Stimulated activated CD8-positive, alpha-beta memory T cell treated with anti-CD3 and anti-CD28 coated beads, Interleukin-12 subunit alpha, Interleukin-12 subunit beta, amount 100 ng/mL, for 24 hours (primary cell): Measurements from ENCODE around the gene SLC6A11.

Source experiments
- DNase-seq: peaks from one replicate; pipeline ENCODE4 v3.0.0-alpha.2; 2020; ENCODE audit errors: extremely low read depth

Gene SLC6A11

DNA sequence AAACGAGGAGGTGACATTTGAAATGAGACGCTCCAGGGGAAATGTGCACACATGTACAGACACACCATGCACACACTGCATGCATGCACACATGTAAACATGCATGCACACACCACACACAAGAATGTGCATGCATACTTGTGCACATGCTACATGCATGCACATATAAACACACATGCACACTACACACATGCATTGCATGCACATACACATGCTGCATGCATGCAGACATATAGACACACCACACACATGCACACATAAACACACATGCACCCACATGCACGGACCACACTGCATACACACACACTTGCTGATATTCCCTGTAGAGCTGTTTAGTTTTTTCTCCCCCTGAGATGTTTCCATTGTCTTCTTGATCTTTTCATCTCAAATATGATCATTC is 138.7 kb downstream of the SLC6A11 start:
- no peak for DNase-seq

DNA sequence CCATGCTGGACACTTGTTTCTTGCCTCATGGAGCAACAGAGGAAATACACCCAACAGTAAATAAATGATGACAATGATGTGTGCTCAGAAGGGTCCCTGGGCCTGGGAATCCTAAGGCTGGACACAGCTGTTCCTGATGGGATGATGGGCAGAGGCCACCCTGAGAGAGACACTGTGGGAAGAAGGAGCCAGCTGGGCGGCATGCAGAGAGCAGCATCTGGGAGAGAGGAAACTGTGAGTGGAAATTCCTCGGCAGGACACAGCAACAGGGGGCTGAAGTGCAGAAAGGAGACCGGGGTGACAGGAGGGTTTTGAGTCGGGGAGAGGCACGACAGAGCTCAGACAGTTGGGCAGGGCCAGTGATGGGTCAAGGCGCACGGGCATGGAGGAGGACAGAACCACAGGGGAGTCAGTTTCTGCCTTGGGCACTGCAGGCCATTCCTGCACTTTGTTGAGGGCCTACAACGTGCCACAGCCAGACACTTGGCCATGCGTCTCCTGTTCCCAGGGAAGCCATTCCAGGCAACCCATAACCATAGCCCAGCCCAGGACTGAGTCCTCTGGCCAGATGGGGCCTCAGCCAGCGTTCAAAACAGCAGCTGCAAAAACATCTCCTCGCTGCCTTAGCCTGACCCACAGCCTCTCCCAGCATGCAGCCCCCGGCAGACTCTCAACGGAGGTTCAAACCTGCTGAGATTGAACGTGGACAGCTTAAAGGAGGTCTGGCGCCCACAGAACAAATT is 139.9 kb downstream of the SLC6A11 start:
- no peak for DNase-seq

DNA sequence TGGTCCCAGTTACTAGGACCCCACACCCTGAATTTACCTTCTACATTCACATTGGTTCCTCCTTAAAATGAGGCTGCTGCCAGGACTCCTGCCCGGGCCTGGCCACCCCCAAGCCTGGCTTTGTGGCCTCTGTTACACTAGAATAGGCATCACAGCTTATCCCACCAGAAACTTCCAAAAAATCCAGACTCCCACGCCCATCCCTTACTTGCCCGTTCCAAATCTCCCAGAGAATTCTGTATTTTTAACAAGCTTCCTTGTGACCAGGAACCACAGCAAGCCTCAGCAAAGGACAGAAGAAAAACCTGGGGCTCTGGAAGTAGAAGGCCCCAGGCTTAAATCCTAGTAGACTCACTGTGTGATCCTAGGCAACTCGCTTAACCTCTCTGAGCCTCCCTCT is 140.5 kb downstream of the SLC6A11 start:
- DNase-seq = no peak

DNA sequence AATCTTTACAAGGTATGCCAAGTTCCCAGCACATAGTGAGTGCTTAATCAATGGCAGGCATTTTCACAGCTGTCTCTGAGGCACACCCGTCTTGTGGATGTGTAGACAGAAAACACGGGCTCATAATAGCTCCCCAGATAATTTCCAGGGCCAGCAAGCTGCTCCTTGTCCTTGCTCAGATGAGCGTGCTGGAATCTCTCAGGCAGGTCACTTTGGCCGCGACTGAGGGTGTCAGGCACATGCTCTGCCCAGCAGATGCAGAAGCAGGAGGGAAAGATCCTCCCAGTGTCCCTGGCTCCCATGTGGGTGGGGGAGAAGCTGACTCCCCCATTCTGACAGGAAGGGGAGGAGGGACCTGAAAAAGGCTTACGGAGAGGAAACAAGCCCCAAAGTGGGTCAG is 141.0 kb downstream of the SLC6A11 start:
- no peak for DNase-seq

- DNase-seq = no peak
Observed at GRCh38 chr3:10957976-10958749, 142.1 kb downstream of the SLC6A11 start.

- DNase-seq = no peak
Observed at GRCh38 chr3:10960255-10960654, 144.2 kb downstream of the SLC6A11 start.

GRCh38 chr3:10961921-10962320 is 145.9 kb downstream of the SLC6A11 start:
- DNase-seq = no peak

GRCh38 chr3:10962481-10963036 is 146.5 kb downstream of the SLC6A11 start:
- DNase-seq = no peak

DNA sequence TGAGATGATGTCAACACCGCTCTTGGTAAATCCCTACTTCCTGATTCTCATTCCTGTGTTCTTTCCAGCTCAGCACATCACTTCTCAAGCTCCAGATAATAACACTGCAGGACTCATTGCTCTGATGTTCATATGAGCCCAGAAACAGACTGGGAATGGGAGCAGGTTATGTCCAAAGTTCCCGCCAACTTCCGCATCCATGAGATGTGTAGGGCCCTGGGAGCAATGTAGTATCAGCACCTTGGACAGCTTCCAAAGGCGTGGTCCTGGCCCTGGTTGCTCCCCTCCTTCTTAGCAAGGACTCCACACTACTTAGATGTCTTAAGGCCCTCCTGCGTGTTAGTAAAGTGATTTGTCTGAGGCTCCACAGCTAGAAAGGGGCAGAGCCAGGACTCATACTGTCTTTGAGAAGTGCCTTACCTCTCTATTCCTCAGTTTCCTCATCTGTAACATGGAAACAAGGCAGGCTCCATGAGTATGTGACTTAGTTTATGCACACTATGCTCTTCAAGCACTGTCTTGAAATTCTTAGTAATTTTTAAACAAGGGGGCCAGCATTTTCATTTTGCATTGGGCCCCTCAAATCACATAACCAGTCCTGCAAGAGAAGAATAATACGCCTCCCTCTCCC is 148.6 kb downstream of the SLC6A11 start:
- no peak for DNase-seq

DNA sequence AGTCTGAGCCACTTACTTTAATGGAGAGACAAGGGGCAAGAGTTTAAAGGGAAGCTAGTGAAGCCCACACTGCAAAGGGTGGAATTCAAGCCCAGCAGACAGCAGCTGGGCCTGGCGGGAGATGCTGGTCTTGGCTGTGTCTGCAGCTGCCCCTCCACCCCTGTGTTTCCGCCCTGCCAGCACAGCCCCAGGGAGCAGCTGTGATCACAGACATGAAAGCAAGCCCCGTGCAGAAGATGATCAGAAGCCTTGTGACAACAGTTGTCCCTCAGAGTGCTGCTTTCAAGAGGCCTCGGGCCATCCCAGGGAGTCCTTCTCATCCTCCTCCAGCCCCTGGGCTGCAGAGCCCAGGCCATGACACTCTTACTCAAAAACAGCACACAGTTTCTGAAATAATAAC is 152.4 kb downstream of the SLC6A11 start:
- no peak for DNase-seq

DNA sequence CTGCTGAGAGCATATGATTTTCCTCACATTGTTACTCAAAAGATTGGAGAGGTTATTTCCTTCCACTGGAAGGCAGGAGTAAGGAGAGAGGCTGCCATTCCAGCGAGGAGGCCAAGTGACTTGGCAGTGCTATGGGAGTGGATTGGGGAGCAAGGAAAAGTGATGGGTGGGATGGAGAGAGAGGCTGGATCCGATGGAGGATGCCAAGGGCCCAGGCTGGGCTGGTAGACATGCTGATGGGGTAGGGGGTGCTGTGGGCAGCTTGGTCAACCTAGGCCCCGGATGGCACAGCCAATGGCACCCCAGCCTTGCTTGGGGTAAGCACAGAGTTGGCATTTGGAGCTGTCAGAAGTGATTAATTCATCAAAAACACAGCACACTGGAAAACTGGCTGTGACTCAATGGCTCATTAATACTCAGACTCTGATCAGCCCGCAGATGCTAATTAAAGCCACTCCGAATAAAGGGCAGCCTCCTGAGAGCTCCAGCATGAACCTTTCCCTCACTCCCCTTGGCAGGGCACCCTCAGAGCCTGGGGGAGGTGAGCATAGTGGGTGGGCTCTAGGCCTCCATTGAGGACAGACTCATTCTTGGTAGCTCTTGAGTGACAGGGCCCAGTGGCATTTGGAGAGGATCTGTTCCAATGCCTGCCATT is 154.4 kb downstream of the SLC6A11 start:
- DNase-seq = no peak

DNA sequence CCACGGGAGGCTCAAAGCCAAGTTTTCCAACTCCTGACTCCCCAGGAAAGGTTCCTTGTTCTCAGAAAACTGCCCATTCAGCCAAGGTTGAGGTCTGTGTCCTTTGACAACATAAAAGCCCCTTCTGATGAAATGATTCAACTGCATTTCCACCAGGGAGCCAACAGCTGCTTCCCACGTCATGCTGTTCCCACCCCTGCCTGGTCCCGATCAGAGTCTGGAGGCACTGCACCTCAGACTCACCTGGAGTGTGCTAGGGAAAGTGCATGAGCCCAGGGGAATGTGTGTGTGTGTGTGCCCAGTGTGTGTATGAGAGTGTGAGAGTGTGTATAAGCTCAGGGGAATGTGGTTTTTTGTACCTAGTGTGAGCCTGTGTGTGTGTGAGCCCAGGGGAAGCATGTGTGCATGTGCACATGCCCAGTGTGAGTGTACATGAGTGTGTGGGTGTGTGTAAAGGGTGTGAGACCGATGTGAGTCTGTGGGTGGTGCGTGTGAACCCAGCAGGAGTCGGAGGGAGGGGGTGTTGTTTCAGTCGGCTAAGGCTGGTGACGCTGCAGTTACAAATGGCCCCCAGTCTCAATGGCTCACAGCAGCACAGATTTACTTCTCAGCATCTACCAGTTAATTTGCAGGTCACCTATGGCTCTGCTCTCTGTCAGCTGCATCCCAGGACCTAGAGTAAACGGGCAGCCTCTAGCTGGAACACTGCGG is 156.2 kb downstream of the SLC6A11 start:
- no peak for DNase-seq

- DNase-seq = no peak
Observed at GRCh38 chr3:10973046-10973595, 157.1 kb downstream of the SLC6A11 start.

GRCh38 chr3:10974131-10974530 is 158.1 kb downstream of the SLC6A11 start:
- DNase-seq = no peak

DNA sequence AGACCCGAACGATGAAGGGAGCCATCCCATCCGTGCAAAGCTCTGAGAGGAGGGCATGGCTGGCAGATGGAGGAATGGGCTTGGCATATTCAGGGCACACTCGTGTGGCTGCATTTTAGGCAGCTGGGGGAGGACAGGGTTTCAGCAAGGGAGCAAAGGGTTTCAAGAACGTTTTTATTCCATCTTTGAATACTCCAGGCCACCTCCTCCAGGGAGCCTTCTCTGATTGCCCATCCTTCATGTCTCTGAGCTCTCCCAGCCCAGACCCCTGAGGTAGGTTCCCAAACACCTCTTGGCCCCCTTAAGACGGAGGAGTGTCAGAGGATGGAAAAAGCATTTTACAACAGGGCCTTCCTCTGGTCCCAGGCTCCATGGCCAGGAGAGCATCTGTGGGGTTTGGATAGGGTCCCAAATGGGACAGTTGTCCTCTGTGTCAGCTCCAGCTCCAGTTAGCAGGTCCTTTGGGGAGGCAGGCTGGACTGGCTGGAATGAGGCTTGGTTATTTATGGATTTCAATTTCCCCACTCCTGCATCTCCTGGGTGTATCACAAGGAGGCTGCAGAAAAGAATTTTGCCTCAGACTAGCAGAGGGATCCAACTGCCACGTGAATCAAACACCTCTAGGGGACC is 158.8 kb downstream of the SLC6A11 start:
- no peak for DNase-seq

- no peak for DNase-seq
Observed at GRCh38 chr3:10975695-10976234, 159.7 kb downstream of the SLC6A11 start.

DNA sequence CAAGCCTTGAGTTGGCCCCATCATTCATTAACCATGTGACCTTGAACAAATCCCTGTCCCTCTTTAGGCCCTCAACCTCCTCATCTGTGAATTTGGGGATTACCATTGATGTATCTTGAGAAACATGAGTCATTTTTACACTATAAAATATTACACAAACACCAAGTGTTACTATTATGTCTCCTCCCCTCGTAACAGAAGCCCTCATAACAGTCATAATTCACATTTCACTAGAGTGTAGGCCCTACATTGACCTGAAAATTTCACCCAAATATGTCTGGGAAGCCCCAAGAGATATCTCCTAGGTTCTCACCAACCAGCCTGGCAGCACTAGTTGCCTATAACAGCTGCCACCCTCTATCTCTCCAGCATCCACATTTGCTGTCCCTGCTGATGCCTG is 160.7 kb downstream of the SLC6A11 start:
- DNase-seq = no peak

DNA sequence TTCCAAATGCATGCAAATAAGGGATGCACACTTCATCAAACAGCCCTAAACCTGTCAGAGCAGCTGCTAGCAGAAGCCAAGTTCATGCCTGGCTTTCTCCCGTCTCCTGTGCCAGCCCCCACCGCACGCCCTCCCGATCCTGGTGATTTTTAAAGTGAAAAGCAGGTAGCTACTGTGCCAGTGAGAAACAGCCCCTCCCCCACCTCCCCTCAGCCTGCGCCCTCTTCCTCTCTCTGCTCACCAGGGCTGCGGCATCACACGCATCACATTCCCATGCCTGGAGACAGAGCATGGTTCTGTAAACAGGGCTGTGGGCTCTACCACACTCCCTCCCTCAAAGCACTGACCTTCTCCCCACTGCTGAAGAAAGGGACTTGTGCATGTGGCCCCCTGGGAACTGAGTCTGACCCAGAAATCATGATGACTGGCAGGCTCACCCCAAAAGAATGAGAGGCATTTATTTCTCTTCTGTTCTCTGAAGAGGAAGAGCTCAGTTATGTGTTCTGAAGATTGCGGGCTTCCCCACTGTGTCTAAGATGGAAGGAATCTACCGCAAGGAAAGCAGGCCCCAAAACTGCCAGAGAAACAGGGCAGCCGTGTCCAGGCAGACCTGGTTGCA is 162.0 kb downstream of the SLC6A11 start:
- no peak for DNase-seq

DNA sequence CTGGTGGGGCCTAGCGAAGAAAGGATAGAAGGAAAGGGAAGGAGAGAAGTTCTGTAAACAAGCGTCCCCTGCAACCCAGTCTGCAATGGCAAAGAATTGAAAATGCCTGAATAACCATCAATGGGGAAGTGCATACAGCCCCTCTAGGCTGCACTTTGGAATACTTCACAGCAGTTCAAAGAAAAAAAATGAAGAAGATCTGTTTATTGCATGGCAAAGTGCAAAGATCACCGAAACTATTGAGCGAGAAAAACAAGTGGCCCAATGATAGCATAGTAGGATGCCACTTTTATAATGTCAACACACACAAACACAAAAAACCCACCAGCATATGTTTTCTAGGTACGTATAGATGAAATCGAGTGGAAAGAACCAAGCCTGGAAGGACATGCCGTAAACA is 162.9 kb downstream of the SLC6A11 start:
- no peak for DNase-seq

DNA sequence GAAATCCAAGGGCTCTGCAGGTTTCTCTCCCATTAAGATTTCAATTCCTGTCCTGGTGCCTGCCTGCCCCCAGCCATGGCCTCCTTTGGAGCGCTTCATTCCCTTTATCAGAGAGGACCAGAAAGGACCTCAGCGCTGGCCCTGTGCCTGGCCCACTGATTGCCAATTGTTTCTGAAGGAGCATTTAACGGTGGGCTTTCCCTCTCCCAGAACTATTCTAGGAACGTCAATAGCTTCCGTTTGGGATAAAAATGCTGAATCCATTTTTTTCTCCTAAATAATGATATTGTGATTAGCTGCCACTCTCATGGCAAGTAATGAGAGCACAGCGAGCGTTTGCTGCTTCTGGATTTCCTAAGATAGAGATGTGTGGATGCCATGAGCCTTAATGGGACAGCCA is 164.3 kb downstream of the SLC6A11 start:
- DNase-seq = no peak
